SK-N-MC (cell line): Measurements from ENCODE around the gene LLGL2.

Source experiments
- EZH2 ChIP-seq: fragments of 200-600 bp; sonication (generic); IDR thresholded peaks from one replicate; pipeline ENCODE4 v1.6.1; 2017; ENCODE audit warnings: antibody characterized with exemption
- FOXP2 ChIP-seq: optimal IDR thresholded peaks from 2 replicates; pipeline ENCODE3; 2011; ENCODE audit warnings: mild to moderate bottlenecking, moderate library complexity; ENCODE audit not compliant: insufficient read depth; ENCODE audit errors: extremely low read length, control extremely low read depth
- POLR2AphosphoS5 ChIP-seq: IDR thresholded peaks from 2 replicates; pipeline ENCODE4 v1.6.1; 2012; ENCODE audit warnings: mild to moderate bottlenecking, low read depth, low read length, borderline replicate concordance

- TF ChIP-seq FOXP2 (no peak), EZH2 (no peak), POLR2AphosphoS5 (no peak)
These were observed 37.7 kb downstream of the LLGL2 start for GRCh38 chr17:75563063-75563758.
